ENCODE results near the gene ANKRD28.

The ANKRD28 gene

GRCh38 chr3:15690230-15690629 is 107.5 kb downstream of the ANKRD28 start:
- no peak overlapping the region for H3K4me3 ChIP-seq (ENCODE audit: low read length)
- no peak for DNase-seq (ENCODE audit: low read depth)
- TF ChIP-seq CTCF (conservative IDR thresholded peaks at IDR 0.05; ENCODE audit: low read length): no peak

DNA sequence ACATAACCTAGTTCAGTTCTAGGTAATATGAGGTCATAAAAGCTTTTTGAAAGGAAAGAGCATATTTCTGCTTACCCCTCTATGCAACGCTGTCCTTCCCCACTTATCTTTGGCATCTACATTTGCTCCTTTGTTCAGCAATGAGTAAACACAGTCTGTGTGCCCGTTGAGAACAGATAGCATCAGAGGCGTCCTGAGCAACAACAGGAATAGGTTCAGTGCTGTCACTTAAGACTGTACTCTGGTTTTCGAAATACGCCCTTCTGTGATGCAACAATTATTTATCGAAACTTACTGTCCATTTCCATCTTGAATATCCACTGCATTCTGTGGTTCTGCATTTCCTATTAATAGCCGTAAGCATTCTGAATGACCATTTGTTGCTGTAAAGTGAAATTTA is 111.9 kb downstream of the ANKRD28 start:
- TF ChIP-seq CTCF (conservative IDR thresholded peaks at IDR 0.05; ENCODE audit: low read length): no peak
- no peak overlapping the region for H3K4me3 ChIP-seq (ENCODE audit: low read length)
- DNase-seq (ENCODE audit: low read depth): no peak

DNA sequence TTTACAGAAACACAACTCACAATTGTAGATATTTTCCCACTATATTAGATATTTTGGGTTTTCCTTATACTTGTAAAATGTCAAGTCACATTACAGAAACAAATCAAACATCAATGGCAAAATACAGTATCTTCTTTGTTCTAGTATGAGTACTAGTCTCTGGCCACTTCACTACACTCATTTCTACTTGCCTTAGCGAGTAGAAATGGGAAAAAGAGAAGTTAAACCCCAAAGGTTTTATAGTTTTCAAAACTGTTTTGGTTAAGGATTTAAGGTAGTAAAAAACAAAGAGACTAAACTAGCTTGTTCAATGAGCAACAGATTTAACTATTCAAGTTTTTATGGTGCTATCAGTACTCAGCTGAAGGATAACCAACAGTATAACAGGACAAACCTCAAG is 114.5 kb downstream of the ANKRD28 start:
- DNase-seq (ENCODE audit: low read depth): no peak
- TF ChIP-seq CTCF (conservative IDR thresholded peaks at IDR 0.05; ENCODE audit: low read length): no peak
- no peak overlapping the region for H3K4me3 ChIP-seq (ENCODE audit: low read length)

- peak; percentile 69 for DNase-seq (ENCODE audit: low read depth)
Measured at GRCh38 chr3:15682561-15683185, 115.1 kb downstream of the ANKRD28 start.

DNA sequence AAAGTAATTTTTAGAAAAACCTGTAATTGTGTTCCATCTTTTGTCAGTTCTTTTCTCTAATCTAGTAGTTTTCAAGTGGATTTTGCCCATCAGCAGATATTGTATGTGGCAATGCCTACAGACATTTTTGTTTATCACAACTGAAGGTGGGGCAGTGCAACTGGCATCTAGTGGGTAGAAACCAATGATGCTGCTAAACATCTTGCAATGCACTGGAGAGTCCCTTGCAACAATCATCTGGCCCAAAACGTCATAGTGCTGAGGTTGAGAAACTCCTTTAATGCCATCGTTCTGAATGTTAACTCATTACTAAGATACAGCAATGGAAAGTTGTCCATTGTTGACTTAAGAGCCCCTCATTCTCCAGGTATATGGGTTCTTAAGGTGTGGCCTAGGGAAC is 116.1 kb downstream of the ANKRD28 start:
- H3K4me3 ChIP-seq (ENCODE audit: low read length): no peak overlapping the region
- DNase-seq (ENCODE audit: low read depth): peak; percentile 49
- TF ChIP-seq CTCF (conservative IDR thresholded peaks at IDR 0.05; ENCODE audit: low read length): no peak

More at GRCh38 chr3:15682561-15683185, 115.1 kb downstream of the ANKRD28 start:
- no peak for TF ChIP-seq CTCF (conservative IDR thresholded peaks at IDR 0.05; ENCODE audit: low read length)
- H3K4me3 ChIP-seq (ENCODE audit: low read length): no peak overlapping the region

DNA sequence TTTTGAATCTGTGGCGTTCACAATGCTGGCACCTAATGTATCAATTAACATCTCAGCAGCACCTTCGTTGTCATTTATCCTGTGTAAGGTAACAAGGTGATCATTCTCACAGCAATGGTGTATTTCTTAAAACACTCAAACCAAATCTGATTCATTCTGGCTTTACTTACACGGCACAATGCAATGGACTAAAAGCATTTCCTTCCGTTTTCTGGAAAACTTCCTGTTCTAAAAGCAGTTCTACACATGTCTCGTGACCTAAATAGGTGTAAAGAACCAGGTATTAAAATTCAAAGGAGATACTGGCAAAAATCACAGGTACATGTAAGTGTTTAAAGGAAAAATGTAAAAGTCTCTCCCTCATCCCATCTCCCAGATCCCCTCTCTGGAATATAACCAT is 118.5 kb downstream of the ANKRD28 start:
- H3K4me3 ChIP-seq (ENCODE audit: low read length): no peak overlapping the region
- DNase-seq (ENCODE audit: low read depth): no peak
- TF ChIP-seq CTCF (conservative IDR thresholded peaks at IDR 0.05; ENCODE audit: low read length): no peak

DNA sequence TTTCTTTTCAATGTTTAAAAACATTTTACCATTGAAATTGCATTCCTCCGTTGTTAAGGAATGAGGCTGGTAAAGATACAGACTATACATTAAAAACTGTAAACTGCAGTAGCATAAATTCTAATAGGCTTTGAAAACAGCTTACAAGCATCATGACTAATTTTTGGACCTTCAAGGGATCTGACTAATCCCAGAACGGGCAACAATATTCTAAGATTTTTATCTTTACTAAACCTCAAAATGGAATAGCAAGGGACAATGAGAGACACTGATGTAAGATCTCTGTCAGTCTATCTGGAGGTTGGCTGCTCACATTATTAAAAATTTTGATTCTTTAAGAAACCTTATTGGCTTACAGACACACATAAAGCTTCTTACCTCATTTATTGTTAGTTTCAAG is 121.5 kb downstream of the ANKRD28 start:
- TF ChIP-seq CTCF (conservative IDR thresholded peaks at IDR 0.05; ENCODE audit: low read length): no peak
- H3K4me3 ChIP-seq (ENCODE audit: low read length): no peak overlapping the region
- no peak for DNase-seq (ENCODE audit: low read depth)

All from AG10803 (cell line).